ENCODE measurements around the gene TTLL11.

- TF ChIP-seq CTCF (IDR thresholded peaks at IDR 0.05) (no peak), POLR2AphosphoS5 (IDR thresholded peaks at IDR 0.05) (no peak)
These were observed 192.9 kb downstream of the TTLL11 start for GRCh38 chr9:121900163-121900562.

Data from upper lobe of left lung (tissue), 4 donors.